Chondrocyte (in vitro differentiated cells): Measurements from ENCODE around the gene PTPRE. TPM values are rescaled to one million over a fixed set of nuclear protein-coding genes. Genes with fewer than 3 reads are reported as not detected.

Experiments used
- DNase-seq: peaks from one replicate; pipeline ENCODE4 v3.0.0; 2021; ENCODE audit warnings: mixed read lengths, low spot score
- H3K27ac Mint-ChIP-seq: one replicate; pipeline ENCODE4 v1.8.0; 2021; ENCODE audit warnings: mild to moderate bottlenecking, moderate library complexity, mixed read lengths; ENCODE audit not compliant: unreplicated experiment
- H3K27me3 Mint-ChIP-seq: 2 replicates; pipeline ENCODE4 v1.8.0; 2021; ENCODE audit warnings: low read depth, mixed read lengths
- H3K36me3 Mint-ChIP-seq: 2 replicates; pipeline ENCODE4 v1.8.0; 2021; ENCODE audit warnings: low read depth, mixed read lengths
- H3K4me1 Mint-ChIP-seq: 2 replicates; pipeline ENCODE4 v1.8.0; 2021; ENCODE audit warnings: low read depth, mild to moderate bottlenecking, mixed read lengths
- H3K4me3 Mint-ChIP-seq: one replicate; pipeline ENCODE4 v1.8.0; 2021; ENCODE audit warnings: mild to moderate bottlenecking, moderate library complexity, mixed read lengths; ENCODE audit not compliant: unreplicated experiment
- H3K9me3 Mint-ChIP-seq: 2 replicates; pipeline ENCODE4 v1.8.0; 2021; ENCODE audit warnings: low read depth, mixed read lengths
- total RNA-seq: library from RNA; stranded (reverse); gene quantifications from 3 replicates; pipeline ENCODE4 v1.2.1, GENCODE V29; 2021
- TF ChIP-seq, protein P1 (sequence below): fragments of 200-600 bp; sonication (generic); IDR thresholded peaks from 2 replicates; pipeline ENCODE4 v1.5.0; 2021; ENCODE audit warnings: antibody characterized with exemption, mild to moderate bottlenecking, moderate library complexity

The PTPRE gene
- total RNA-seq, 1 donor from 2014 or later, result 6.2 TPM

DNA sequence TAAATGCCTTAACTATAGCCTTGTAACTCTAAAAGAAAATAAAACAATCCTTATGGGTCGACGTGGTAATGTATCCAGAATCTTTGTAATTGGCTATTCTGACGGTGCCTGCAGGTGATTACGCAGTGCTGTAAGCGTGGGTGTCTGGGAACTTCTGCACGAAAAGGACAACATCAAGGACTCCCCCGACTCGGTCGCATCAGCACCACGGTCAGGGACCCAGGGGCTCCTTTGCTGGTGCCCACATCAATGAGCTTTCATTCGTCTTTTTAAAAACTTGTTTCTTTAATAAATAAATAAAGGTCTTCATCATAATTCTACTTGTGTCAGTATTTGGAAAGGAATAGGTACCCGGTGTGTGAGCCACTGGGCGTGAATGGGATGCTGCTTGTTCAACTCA, 206.1 kb downstream of the PTPRE start:
- peaks cover 2% of the 10 kb centered on the region for H3K36me3 Mint-ChIP-seq
- no peak overlapping the region for H3K27ac Mint-ChIP-seq
- H3K9me3 Mint-ChIP-seq, result no peaks in the 10 kb centered on the region
- no peaks in the 10 kb centered on the region for H3K27me3 Mint-ChIP-seq
- TF ChIP-seq, protein P1, sequence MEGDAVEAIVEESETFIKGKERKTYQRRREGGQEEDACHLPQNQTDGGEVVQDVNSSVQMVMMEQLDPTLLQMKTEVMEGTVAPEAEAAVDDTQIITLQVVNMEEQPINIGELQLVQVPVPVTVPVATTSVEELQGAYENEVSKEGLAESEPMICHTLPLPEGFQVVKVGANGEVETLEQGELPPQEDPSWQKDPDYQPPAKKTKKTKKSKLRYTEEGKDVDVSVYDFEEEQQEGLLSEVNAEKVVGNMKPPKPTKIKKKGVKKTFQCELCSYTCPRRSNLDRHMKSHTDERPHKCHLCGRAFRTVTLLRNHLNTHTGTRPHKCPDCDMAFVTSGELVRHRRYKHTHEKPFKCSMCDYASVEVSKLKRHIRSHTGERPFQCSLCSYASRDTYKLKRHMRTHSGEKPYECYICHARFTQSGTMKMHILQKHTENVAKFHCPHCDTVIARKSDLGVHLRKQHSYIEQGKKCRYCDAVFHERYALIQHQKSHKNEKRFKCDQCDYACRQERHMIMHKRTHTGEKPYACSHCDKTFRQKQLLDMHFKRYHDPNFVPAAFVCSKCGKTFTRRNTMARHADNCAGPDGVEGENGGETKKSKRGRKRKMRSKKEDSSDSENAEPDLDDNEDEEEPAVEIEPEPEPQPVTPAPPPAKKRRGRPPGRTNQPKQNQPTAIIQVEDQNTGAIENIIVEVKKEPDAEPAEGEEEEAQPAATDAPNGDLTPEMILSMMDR, result no peak
- H3K4me1 Mint-ChIP-seq, result no peaks in the 10 kb centered on the region
- no peak overlapping the region for H3K4me3 Mint-ChIP-seq
- no peak for DNase-seq

GRCh38 chr10:128114901-128115300, 208.0 kb downstream of the PTPRE start:
- H3K4me1 Mint-ChIP-seq, result no peaks in the 10 kb centered on the region
- no peak overlapping the region for H3K4me3 Mint-ChIP-seq
- no peak overlapping the region for H3K27ac Mint-ChIP-seq
- H3K27me3 Mint-ChIP-seq, result no peaks in the 10 kb centered on the region
- no peaks in the 10 kb centered on the region for H3K9me3 Mint-ChIP-seq
- TF ChIP-seq, protein P1, result no peak
- no peak for DNase-seq
- H3K36me3 Mint-ChIP-seq, result peaks cover 2% of the 10 kb centered on the region

DNA sequence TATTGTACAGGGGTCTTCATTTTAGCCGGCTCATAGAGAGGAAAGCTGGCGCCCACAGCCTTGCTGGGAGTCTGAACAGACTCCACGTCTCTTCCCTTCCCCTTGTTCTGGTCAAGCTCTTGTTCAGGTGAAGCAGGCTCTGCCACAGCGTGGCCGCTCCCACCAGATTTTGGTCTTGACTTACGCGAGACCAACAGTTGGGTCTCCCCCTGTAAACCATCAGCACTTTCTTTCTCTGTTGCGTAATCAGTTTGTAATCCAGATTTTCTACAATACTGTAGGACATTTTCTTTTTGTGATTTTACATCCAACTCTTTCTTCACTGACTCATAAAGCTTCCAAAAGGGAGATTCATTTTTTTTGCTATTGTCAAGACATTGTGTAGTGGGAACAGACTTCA, 208.5 kb downstream of the PTPRE start:
- no peak for DNase-seq
- Mint-ChIP-seq H3K27ac (no peak overlapping the region), H3K9me3 (no peaks in the 10 kb centered on the region), H3K36me3 (peaks cover 2% of the 10 kb centered on the region), H3K27me3 (no peaks in the 10 kb centered on the region), H3K4me3 (no peak overlapping the region), H3K4me1 (no peaks in the 10 kb centered on the region)
- TF ChIP-seq, protein P1, result no peak

DNA sequence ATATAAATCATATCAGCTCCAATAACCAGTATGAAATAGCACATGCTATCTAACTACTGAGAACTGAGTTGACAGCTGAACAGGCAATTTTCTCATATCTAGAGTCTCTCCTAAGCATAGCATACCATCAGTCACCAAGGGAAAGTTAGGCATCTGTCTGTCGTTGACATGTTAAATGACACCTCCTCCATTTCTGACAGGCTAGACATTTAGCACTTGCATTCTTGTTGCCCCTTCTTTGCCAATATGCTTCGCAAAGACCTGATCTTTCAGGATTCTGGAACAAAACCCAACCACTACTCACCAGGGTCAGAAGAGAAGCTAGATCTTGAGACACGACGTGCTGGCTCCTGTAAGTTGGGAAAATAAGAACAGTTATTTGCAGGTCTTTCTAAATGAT, 209.3 kb downstream of the PTPRE start:
- no peak overlapping the region for H3K27ac Mint-ChIP-seq

GRCh38 chr10:128116851-128117615, 210.1 kb downstream of the PTPRE start:
- Mint-ChIP-seq H3K9me3 (no peaks in the 10 kb centered on the region), H3K4me3 (no peak overlapping the region), H3K36me3 (peaks cover 2% of the 10 kb centered on the region), H3K4me1 (no peaks in the 10 kb centered on the region), H3K27me3 (no peaks in the 10 kb centered on the region), H3K27ac (no peak overlapping the region)
- no peak for DNase-seq
- TF ChIP-seq, protein P1, result peak; percentile 30

More for the DNA sequence above, 209.3 kb downstream of the PTPRE start:
- no peak overlapping the region for H3K4me3 Mint-ChIP-seq
- H3K9me3 Mint-ChIP-seq, result no peaks in the 10 kb centered on the region
- no peak for DNase-seq
- no peaks in the 10 kb centered on the region for H3K4me1 Mint-ChIP-seq
- TF ChIP-seq, protein P1, result no peak
- H3K36me3 Mint-ChIP-seq, result peaks cover 2% of the 10 kb centered on the region
- H3K27me3 Mint-ChIP-seq, result no peaks in the 10 kb centered on the region
